Fibroblast of the aortic adventitia (primary cell): ENCODE measurements around the gene TSEN15. TPM values are rescaled to one million over a fixed set of nuclear protein-coding genes. Genes with fewer than 3 reads are reported as not detected.
A peak's percentile ranks its signal among the peaks of the same experiment; 100 is the strongest.
"Not testable (repeated sequence)": the region's sequence is repeated elsewhere in the genome, so short reads cannot be mapped to it uniquely, and the experiment has no call there.

ENCODE experiments used
- DNase-seq: peaks from one replicate; pipeline ENCODE4 v3.0.0-alpha.2; 2010; ENCODE audit warnings: low read depth
- H3K4me3 ChIP-seq: 2 replicates; pipeline ENCODE4 v1.5.1; 2011; ENCODE audit warnings: low read depth, mild to moderate bottlenecking, control low read depth, low read length, moderate library complexity
- total RNA-seq: library from RNA; depleted of rRNA; stranded (reverse); fragments of >200 nt; gene quantifications from 2 replicates; pipeline ENCODE4 v1.2.3, GENCODE V29; 2012; ENCODE audit warnings: low replicate concordance
- TF ChIP-seq, protein P1 (sequence below): IDR thresholded peaks from 2 replicates; pipeline ENCODE4 v1.5.1; 2011; ENCODE audit warnings: mild to moderate bottlenecking, low read length, control low read depth, inconsistent platforms; ENCODE audit not compliant: insufficient read depth

The TSEN15 gene
- total RNA-seq, 1 donor: 65.8 TPM

GRCh38 chr1:184034761-184035379 lies 16.7 kb upstream of the TSEN15 start:
- TF ChIP-seq, protein P1, sequence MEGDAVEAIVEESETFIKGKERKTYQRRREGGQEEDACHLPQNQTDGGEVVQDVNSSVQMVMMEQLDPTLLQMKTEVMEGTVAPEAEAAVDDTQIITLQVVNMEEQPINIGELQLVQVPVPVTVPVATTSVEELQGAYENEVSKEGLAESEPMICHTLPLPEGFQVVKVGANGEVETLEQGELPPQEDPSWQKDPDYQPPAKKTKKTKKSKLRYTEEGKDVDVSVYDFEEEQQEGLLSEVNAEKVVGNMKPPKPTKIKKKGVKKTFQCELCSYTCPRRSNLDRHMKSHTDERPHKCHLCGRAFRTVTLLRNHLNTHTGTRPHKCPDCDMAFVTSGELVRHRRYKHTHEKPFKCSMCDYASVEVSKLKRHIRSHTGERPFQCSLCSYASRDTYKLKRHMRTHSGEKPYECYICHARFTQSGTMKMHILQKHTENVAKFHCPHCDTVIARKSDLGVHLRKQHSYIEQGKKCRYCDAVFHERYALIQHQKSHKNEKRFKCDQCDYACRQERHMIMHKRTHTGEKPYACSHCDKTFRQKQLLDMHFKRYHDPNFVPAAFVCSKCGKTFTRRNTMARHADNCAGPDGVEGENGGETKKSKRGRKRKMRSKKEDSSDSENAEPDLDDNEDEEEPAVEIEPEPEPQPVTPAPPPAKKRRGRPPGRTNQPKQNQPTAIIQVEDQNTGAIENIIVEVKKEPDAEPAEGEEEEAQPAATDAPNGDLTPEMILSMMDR: no peak
- H3K4me3 ChIP-seq: no peak overlapping the region
- DNase-seq: no peak

DNA sequence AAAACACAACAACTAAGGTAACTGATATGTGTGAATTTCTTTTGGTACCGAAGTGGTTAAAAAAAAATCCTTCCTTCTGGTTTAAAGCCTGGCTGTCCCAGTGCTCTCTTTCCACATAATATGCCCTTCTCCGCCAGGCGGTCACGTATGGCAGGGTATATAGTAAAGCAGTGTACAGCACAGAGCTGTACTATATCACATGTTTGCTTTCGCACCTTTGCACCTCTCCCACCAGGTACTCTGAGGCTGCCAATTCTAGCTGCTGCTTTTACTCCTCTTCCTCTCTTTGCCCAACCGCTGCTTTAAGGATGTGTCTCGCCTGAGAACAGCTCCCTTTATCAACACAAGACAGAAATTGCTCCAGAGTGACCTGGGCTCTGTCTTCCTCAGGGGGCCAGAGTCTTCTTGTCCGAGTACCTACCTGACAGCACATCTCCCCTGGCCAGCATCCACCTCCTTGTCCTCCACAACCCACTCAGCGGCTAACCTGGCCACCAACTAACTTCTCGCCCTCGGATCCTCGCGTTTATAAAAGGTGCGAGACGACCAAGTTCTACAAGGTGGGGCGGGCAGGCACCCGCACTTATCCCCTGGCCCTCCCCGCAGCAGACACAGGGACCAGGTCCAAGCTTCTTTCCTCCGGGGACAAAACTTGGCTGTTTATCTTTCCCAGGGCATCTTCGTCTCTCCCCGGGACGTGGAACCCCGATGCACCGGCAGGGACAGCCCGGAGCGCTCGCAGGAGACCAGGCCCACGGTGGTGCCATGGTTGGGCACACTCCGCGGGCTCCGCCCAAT lies 15.6 kb upstream of the TSEN15 start:
- TF ChIP-seq, protein P1: no peak
- no peak for DNase-seq
- peak overlapping the region; percentile 75 for H3K4me3 ChIP-seq

DNA sequence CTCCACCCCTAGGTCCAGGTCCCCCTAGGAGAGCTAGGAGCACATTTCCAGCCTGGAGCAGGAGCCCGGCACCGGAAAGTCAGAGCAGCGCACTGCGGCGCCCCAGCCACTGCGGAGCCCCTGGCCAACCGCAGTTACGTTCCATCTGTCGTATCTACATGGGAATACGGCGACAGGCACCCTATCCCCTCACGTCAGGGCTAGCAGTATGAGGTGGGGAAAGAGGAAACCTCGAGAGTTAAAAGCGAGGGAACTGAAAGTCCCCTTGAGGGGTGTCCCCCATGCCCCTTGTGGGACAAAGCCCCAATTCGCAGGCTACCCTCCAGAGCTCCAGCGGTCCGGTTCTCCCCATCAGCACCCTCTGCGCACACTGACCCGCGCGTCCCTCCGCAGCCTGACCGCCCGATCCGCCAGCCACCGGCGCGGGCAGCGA lies 15.0 kb upstream of the TSEN15 start:
- DNase-seq: no peak
- peak overlapping the region; percentile 75 for H3K4me3 ChIP-seq
- TF ChIP-seq, protein P1: no peak

GRCh38 chr1:184037849-184038591 lies 13.5 kb upstream of the TSEN15 start:
- DNase-seq: no peak
- H3K4me3 ChIP-seq: peak overlapping the region; percentile 75
- TF ChIP-seq, protein P1: no peak

DNA sequence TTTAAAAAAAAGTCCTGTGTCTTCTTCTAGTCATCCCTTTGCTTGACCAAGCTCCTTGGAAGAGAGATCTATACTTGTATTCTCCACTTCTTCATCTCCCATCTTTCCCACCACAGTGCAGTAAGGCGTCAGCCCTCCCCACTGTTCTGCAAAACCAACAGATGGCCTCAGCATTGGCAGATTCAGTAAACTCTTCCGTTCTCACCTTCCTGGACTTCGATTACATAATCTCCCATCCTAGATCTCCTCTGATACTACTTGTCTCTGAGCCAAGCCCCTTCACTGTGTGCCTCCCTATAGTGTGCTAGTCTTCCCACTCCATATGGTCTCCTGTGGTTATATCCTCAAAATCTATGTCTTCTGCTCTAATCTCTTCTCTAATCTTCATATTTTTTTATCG lies 12.4 kb upstream of the TSEN15 start:
- TF ChIP-seq, protein P1: no peak
- no peak overlapping the region for H3K4me3 ChIP-seq
- DNase-seq: no peak

- H3K4me3 ChIP-seq: no peak overlapping the region
- TF ChIP-seq, protein P1: no peak
- no peak for DNase-seq
These were observed 9.8 kb upstream of the TSEN15 start for GRCh38 chr1:184041731-184042130.

DNA sequence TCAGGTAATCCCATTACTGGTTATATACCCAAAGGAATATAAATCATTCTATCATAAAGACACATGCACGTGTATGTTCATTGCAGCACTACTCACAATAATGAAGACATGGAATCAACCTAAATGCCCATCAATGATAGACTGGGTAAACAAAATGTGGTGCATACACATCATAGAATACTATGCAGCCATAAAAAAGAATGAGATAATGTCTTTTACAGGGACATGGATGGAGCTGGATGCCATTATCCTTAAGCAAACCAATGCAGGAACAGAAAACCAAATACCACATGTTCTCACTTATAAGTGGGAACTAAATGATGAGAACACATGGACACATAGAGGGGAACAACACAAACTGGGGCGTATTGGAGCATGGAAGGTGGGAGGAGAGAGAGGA lies 8.2 kb upstream of the TSEN15 start:
- not testable (repeated sequence) for DNase-seq, H3K4me3 ChIP-seq
